GM12891 (cell line): Measurements from ENCODE around the gene FIG4.

Experiments used
- DNase-seq: peaks from one replicate; pipeline ENCODE4 v3.0.0; 2011; ENCODE audit warnings: low spot score; ENCODE audit not compliant: insufficient read length
- FAIRE-seq: peaks from 2 replicates; lab custom pipeline; 2011; peaks lifted over from hg19 to GRCh38; lab: Jason Lieb, UNC
- PAX5 ChIP-seq: IDR thresholded peaks from 2 replicates; pipeline ENCODE4 v1.6.1; 2011; ENCODE audit warnings: low read length, moderate library complexity, mild to moderate bottlenecking; ENCODE audit not compliant: insufficient read depth, severe bottlenecking
- POLR2A ChIP-seq: IDR thresholded peaks from 2 replicates; pipeline ENCODE4 v1.6.1; 2011; ENCODE audit warnings: low read depth, low read length, control low read depth
- POLR2AphosphoS5 ChIP-seq: IDR thresholded peaks from 2 replicates; pipeline ENCODE4 v1.6.1; 2011; ENCODE audit warnings: low read depth, low read length, control low read depth
- POU2F2 ChIP-seq: IDR thresholded peaks from 2 replicates; pipeline ENCODE4 v1.6.1; 2011; ENCODE audit warnings: low read depth, mild to moderate bottlenecking, control low read depth, low read length, moderate library complexity
- SPI1 ChIP-seq: IDR thresholded peaks from 2 replicates; pipeline ENCODE4 v1.6.1; 2011; ENCODE audit warnings: low read depth, low read length, control low read depth
- TAF1 ChIP-seq: IDR thresholded peaks from 2 replicates; pipeline ENCODE4 v1.6.1; 2011; ENCODE audit warnings: low read depth, low read length, control low read depth

The FIG4 gene

GRCh38 chr6:109793021-109793420, 101.9 kb downstream of the FIG4 start:
- DNase-seq (no peak), FAIRE-seq (no peak)
- no peak for TF ChIP-seq TAF1

GRCh38 chr6:109793792-109794191, 102.7 kb downstream of the FIG4 start:
- no peak for FAIRE-seq
- DNase-seq, result no peak
- TF ChIP-seq POLR2A (no peak), SPI1 (no peak), POLR2AphosphoS5 (no peak), TAF1 (no peak), POU2F2 (no peak), PAX5 (no peak)

GRCh38 chr6:109794201-109794923, 103.3 kb downstream of the FIG4 start:
- FAIRE-seq, result no peak
- no peak for DNase-seq

GRCh38 chr6:109795994-109796555, 105.0 kb downstream of the FIG4 start:
- FAIRE-seq, result no peak
- DNase-seq, result no peak

More at GRCh38 chr6:109794201-109794923, 103.3 kb downstream of the FIG4 start:
- TF ChIP-seq POLR2A, result no peak
- TF ChIP-seq PAX5, result no peak
- TF ChIP-seq TAF1, result no peak
- no peak for TF ChIP-seq SPI1
- TF ChIP-seq POLR2AphosphoS5, result no peak
- TF ChIP-seq POU2F2, result no peak

GRCh38 chr6:109799129-109799528, 108.0 kb downstream of the FIG4 start:
- FAIRE-seq, result no peak

More at GRCh38 chr6:109795994-109796555, 105.0 kb downstream of the FIG4 start:
- no peak for TF ChIP-seq POU2F2
- TF ChIP-seq SPI1, result no peak
- no peak for TF ChIP-seq POLR2A
- TF ChIP-seq PAX5, result no peak
- no peak for TF ChIP-seq POLR2AphosphoS5
- no peak for TF ChIP-seq TAF1

GRCh38 chr6:109799664-109800063, 108.6 kb downstream of the FIG4 start:
- FAIRE-seq, result no peak
- DNase-seq, result no peak

More at GRCh38 chr6:109799129-109799528, 108.0 kb downstream of the FIG4 start:
- TF ChIP-seq POLR2A (no peak), TAF1 (no peak), POLR2AphosphoS5 (no peak), POU2F2 (no peak), PAX5 (no peak), SPI1 (no peak)
- DNase-seq, result no peak

GRCh38 chr6:109800771-109801170, 109.7 kb downstream of the FIG4 start:
- DNase-seq (no peak), FAIRE-seq (no peak)
- TF ChIP-seq PAX5 (no peak), POU2F2 (no peak), SPI1 (no peak), POLR2A (no peak), TAF1 (no peak), POLR2AphosphoS5 (no peak)

More at GRCh38 chr6:109799664-109800063, 108.6 kb downstream of the FIG4 start:
- TF ChIP-seq SPI1, result no peak
- no peak for TF ChIP-seq TAF1
- TF ChIP-seq POU2F2, result no peak
- no peak for TF ChIP-seq POLR2A
- no peak for TF ChIP-seq PAX5
- TF ChIP-seq POLR2AphosphoS5, result no peak

- TF ChIP-seq POLR2A, result no peak
- TF ChIP-seq POU2F2, result no peak
- no peak for TF ChIP-seq SPI1
- no peak for TF ChIP-seq PAX5
- no peak for TF ChIP-seq TAF1
- TF ChIP-seq POLR2AphosphoS5, result no peak
- FAIRE-seq (no peak), DNase-seq (no peak)
These were observed 110.7 kb downstream of the FIG4 start for GRCh38 chr6:109801794-109802193.

GRCh38 chr6:109804020-109804419, 112.9 kb downstream of the FIG4 start:
- FAIRE-seq, result no peak

GRCh38 chr6:109807881-109808280, 116.8 kb downstream of the FIG4 start:
- TF ChIP-seq PAX5 (no peak), SPI1 (no peak)
- FAIRE-seq, result no peak
- DNase-seq, result no peak

More at GRCh38 chr6:109804020-109804419, 112.9 kb downstream of the FIG4 start:
- DNase-seq, result no peak
- no peak for TF ChIP-seq POU2F2
- TF ChIP-seq PAX5, result no peak
- no peak for TF ChIP-seq POLR2AphosphoS5
- no peak for TF ChIP-seq TAF1
- no peak for TF ChIP-seq POLR2A
- no peak for TF ChIP-seq SPI1
